Measurements from ENCODE around the gene CEMP1.

CEMP1 gene

DNA sequence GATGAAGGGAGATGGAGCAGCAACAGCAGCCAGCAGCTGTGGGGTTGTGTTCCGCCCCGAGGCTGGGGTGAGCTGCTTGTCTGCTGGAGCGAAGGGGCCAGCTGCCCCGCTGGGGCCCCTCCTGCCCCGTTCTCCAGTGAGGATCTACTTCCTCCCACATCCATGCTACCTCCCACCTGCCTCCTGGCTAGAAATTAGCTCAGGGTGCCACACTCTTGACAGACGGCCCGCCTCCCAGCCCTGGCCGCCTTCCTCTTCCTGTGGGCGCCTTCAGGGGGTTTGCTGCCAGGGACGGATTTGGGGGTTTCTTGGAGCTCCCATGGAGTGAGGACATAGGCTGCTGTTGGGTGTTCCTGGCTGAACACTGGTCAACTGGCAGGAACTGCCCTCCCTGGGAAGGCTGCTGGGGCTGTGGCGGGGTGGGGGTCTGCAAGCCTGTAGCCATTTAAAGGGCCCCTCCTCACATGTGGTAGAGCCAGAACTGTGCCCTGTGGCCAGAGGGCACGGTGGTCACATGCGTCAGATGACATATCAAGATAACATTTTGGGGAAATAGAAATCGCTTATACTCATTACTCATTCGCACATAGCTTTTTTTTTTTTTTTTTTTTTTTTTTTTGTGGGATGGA, 43.2 kb downstream of the CEMP1 start:
- H3K4me3 ChIP-seq (ENCODE audit: low read depth, low read length): no peak overlapping the region
- no peaks in the 10 kb centered on the region for H3K4me1 ChIP-seq (ENCODE audit: control insufficient read depth, insufficient read depth, low read length)
- no peaks in the 10 kb centered on the region for H3K27me3 ChIP-seq (ENCODE audit: control insufficient read depth, insufficient read depth, low read length)
- no peak overlapping the region for H3K27ac ChIP-seq (ENCODE audit: low read depth, low read length)
- H3K36me3 ChIP-seq (ENCODE audit: control insufficient read depth, insufficient read depth, low read length): no peaks in the 10 kb centered on the region
- H3K9ac ChIP-seq (ENCODE audit: low read depth, low read length): no peak overlapping the region
- no peaks in the 10 kb centered on the region for H3K9me3 ChIP-seq (ENCODE audit: control insufficient read depth, insufficient read depth, low read length)

DNA sequence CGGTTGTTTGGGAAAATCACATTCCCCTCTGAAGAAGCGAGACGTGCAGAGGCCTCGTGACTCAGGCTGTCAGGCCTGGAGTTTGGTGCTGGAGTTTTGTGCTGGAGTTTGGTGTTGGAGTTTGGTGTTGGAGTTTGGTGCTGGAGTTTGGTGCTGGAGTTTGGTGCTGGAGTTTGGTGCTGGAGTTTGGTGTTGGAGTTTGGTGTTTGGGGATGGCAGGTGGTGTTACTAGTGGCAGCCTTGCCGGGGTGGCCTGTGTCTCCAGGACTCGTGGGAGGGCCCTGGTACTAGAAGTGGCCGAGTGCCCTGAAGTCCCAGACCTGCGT, 43.7 kb downstream of the CEMP1 start:
- H3K9ac ChIP-seq (ENCODE audit: low read depth, low read length): no peak overlapping the region
- H3K9me3 ChIP-seq (ENCODE audit: control insufficient read depth, insufficient read depth, low read length): no peaks in the 10 kb centered on the region
- H3K36me3 ChIP-seq (ENCODE audit: control insufficient read depth, insufficient read depth, low read length): no peaks in the 10 kb centered on the region
- H3K27me3 ChIP-seq (ENCODE audit: control insufficient read depth, insufficient read depth, low read length): no peaks in the 10 kb centered on the region
- no peaks in the 10 kb centered on the region for H3K4me1 ChIP-seq (ENCODE audit: control insufficient read depth, insufficient read depth, low read length)
- H3K4me3 ChIP-seq (ENCODE audit: low read depth, low read length): no peak overlapping the region
- no peak overlapping the region for H3K27ac ChIP-seq (ENCODE audit: low read depth, low read length)

DNA sequence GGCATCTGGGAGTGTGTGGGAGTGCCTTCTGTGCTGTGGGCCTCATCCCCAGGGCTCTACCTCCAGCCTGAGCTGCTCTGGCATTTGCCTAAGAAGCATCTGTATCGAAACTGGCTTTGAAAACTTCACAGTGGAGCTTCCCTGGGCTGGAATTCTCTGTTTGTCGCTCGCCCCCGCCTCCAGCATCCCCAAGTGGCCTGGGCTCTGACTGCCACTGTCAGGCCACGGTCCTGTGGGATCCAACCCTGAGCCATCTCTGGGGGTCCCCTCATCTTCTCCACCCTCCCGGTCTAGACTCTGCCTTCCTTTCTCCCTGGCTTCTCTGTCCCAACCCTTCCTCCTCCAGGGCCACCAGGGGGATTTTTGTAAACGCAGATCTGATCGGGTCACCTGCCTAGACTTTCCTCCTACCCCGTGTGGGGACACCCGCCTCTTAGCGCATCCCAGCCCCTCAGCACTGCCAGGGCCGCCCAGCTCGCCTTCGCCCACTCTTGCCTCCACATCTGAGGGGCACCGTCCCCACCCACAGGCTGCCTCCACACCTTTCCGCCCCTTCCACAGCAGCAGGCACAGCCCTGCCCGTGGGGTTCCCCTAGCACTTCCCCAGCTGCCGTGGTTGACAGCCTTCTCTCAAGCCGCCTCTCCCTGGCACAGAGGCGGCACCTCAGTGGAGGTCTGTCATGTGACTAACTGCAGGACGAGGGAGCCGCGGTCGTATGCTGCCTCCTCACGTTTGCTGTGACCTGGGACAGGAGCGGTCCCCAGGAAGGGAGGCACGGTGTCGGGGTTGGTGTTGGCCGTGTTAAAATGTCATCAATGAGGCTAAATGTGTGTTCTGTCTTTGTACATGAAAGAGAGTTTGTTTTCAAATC, 44.3 kb downstream of the CEMP1 start:
- Histone ChIP-seq H3K27me3 (ENCODE audit: control insufficient read depth, insufficient read depth, low read length) (no peaks in the 10 kb centered on the region), H3K4me1 (ENCODE audit: control insufficient read depth, insufficient read depth, low read length) (no peaks in the 10 kb centered on the region), H3K36me3 (ENCODE audit: control insufficient read depth, insufficient read depth, low read length) (no peaks in the 10 kb centered on the region), H3K9me3 (ENCODE audit: control insufficient read depth, insufficient read depth, low read length) (no peaks in the 10 kb centered on the region), H3K9ac (ENCODE audit: low read depth, low read length) (no peak overlapping the region), H3K4me3 (ENCODE audit: low read depth, low read length) (no peak overlapping the region), H3K27ac (ENCODE audit: low read depth, low read length) (no peak overlapping the region)

DNA sequence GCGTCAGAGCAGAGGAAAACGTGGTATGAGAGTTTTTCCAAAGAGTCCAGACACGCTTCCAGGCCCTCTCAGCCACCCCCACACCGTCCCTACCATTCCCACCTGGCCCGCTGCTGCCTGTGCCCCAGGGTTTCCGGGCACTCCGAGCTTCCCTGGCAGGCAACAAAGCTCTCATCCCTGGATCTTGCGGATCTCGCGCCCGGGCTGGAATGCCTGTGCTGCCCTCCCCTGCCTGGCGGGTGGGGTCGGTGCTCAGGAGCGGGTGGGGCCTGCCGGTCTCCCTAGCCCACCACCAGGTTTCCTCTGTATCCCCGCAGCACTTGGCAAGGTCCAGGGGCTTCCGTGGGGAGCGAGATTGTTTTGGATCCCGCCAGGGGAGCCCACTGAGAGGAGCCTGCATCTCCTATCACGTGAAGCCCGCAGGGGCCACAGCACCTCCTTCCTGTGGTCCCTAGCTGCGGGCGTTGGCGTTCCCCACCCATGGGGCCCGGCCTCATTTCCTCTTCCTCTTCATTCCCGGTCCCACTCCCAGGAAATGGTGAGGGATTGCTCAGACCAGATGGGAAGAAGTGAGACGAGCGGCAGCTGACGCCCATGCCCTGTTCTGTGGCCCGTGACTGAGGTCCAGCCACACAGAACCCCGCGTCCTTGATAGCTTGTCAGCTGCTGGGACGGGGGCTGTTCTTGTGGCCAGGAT, 45.2 kb downstream of the CEMP1 start:
- Histone ChIP-seq H3K4me3 (ENCODE audit: low read depth, low read length) (no peak overlapping the region), H3K27ac (ENCODE audit: low read depth, low read length) (no peak overlapping the region), H3K9ac (ENCODE audit: low read depth, low read length) (no peak overlapping the region), H3K9me3 (ENCODE audit: control insufficient read depth, insufficient read depth, low read length) (no peaks in the 10 kb centered on the region), H3K27me3 (ENCODE audit: control insufficient read depth, insufficient read depth, low read length) (no peaks in the 10 kb centered on the region), H3K4me1 (ENCODE audit: control insufficient read depth, insufficient read depth, low read length) (no peaks in the 10 kb centered on the region), H3K36me3 (ENCODE audit: control insufficient read depth, insufficient read depth, low read length) (no peaks in the 10 kb centered on the region)

DNA sequence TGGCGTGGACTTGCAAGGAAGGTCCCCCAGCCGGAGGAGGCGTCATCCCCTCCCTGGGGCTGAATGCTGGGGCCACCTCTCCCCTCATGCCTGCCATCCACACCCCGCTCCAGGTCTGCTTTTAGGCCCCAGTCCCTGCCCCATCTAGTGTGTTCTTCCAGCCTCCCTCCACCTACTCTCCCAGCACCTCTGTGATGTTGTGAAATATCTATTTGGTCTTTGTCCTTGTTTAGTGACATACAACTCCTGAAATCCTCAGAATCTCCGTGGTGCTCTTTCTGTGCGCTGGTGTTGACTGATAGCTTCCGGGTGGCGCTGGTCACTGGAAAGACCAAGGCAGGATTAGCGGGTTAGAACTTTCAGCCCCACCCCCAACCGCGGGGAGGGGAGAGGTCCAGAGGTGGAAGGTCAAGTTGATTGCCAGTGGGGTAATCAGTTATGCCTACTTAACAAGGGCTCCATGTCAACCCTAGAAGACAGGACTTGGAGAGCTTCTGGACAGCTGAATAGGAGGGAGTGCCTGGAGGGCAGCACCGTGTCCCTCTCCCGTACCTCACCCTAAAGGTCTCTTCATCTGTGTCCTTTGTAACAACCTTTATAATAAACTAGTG, 46.2 kb downstream of the CEMP1 start:
- Histone ChIP-seq H3K4me1 (ENCODE audit: control insufficient read depth, insufficient read depth, low read length) (no peaks in the 10 kb centered on the region), H3K9me3 (ENCODE audit: control insufficient read depth, insufficient read depth, low read length) (no peaks in the 10 kb centered on the region), H3K9ac (ENCODE audit: low read depth, low read length) (no peak overlapping the region), H3K27me3 (ENCODE audit: control insufficient read depth, insufficient read depth, low read length) (no peaks in the 10 kb centered on the region), H3K27ac (ENCODE audit: low read depth, low read length) (no peak overlapping the region), H3K36me3 (ENCODE audit: control insufficient read depth, insufficient read depth, low read length) (no peaks in the 10 kb centered on the region), H3K4me3 (ENCODE audit: low read depth, low read length) (no peak overlapping the region)

DNA sequence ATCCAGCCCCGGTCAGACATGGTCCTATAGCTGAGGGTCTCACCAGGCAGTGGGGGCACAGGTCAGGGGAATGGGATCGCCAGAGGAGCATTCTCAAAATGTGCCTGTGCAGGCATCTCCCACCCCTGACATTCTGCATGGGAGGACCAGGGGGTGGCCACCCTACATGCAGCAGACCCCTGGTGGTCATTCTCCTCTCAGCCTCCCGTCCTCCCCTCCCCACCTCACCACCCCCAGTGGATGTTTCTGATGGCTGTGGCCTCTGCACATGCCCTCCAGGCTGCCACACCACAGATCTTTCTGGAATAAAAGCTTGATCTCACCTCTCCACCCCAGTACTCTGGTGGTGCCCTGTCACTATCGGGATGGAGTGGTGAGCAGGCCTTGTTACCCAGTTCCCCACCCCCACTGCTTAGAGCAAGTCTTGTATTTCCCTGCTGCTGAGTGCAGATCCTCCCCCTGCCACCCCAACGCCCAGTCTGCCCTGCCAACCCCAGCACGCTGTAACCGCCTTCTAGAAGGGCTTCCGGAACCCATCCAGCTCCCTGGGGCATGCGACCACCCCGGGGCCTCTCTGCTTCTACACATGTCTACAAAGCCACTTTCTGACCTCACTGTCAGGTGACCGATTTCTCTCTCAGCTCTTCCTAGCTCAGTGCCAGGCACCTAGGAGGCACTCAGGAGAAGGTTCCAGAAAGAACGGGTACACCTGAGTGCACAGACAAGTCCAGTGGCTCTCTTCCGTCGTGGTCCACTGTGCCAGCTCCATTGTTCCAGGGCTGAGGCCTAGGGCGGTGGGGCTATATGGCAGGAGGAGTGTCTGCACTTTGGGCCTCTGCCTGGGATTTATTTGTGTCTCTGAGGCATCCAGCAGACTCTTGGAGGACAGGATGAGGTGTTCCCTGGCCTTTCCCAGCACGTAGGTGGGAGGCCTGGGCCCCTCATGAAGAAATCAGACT, 47.0 kb downstream of the CEMP1 start:
- no peaks in the 10 kb centered on the region for H3K4me1 ChIP-seq (ENCODE audit: control insufficient read depth, insufficient read depth, low read length)
- H3K27ac ChIP-seq (ENCODE audit: low read depth, low read length): no peak overlapping the region
- no peaks in the 10 kb centered on the region for H3K36me3 ChIP-seq (ENCODE audit: control insufficient read depth, insufficient read depth, low read length)
- H3K4me3 ChIP-seq (ENCODE audit: low read depth, low read length): no peak overlapping the region
- no peak overlapping the region for H3K9ac ChIP-seq (ENCODE audit: low read depth, low read length)
- H3K9me3 ChIP-seq (ENCODE audit: control insufficient read depth, insufficient read depth, low read length): no peaks in the 10 kb centered on the region
- H3K27me3 ChIP-seq (ENCODE audit: control insufficient read depth, insufficient read depth, low read length): no peaks in the 10 kb centered on the region

DNA sequence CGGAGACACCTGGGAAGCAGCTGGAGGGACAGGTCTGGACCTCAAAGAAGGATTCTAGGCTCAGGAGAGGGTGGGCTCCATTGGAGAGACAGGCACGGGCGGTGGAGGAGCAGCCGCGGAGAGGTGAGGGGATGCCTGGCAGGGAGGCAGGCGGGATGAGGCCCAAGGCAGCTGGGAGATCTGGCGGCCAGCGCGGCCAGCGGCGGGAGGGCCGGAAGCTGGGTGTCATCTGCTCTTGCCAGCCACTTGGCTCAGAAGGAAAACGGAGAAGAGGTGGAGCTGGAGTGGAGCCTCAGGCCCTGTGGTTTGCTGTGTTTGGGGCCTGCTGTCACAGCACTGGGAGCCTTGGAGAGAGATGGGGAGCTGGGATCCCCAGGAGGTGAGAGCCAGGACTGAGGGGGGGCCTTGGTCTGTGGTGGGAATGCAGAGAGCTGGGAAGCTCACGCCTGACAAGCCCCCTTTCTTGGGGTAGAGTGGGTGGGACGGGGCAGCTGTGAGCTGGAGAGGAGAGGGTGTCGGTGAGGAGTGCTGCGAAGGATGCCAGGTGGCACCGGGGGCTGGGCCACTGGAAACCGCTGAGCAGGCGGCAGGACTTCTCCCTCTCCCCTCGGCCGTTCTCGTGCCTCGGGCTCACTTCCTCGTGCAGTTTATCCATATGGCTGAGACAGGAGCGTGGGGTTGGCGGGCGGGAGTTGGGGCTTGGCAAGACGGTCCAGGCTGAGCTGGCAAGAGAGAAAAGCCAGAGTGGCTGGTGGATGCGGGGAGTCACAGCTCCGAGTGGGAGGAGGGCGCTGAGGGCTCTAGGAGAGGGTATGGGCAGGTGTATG, 48.3 kb downstream of the CEMP1 start:
- Histone ChIP-seq H3K4me1 (ENCODE audit: control insufficient read depth, insufficient read depth, low read length) (no peaks in the 10 kb centered on the region), H3K27me3 (ENCODE audit: control insufficient read depth, insufficient read depth, low read length) (no peaks in the 10 kb centered on the region), H3K9ac (ENCODE audit: low read depth, low read length) (no peak overlapping the region), H3K36me3 (ENCODE audit: control insufficient read depth, insufficient read depth, low read length) (no peaks in the 10 kb centered on the region), H3K4me3 (ENCODE audit: low read depth, low read length) (no peak overlapping the region), H3K9me3 (ENCODE audit: control insufficient read depth, insufficient read depth, low read length) (no peaks in the 10 kb centered on the region), H3K27ac (ENCODE audit: low read depth, low read length) (no peak overlapping the region)

DNA sequence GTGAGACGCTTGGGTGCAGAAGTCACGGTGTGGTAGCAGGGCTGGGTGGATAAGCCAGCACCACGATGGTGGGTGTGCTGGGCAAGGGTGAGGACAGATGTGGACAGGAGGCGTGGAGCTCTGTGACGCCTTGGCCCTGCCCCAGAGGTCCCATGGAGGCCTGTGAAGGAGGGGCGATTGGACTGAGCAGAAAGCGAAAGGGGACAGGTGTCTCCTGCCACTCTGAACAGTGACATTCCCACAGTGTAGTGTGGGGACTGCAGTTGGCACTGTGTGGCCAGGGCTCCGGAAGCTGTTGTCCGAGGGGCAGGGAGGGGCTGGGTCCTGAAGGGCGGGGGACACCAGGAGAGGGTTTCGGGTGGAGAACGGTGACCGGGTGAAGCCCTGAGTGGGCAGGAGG, 49.0 kb downstream of the CEMP1 start:
- Histone ChIP-seq H3K4me3 (ENCODE audit: low read depth, low read length) (no peak overlapping the region), H3K27ac (ENCODE audit: low read depth, low read length) (no peak overlapping the region), H3K36me3 (ENCODE audit: control insufficient read depth, insufficient read depth, low read length) (no peaks in the 10 kb centered on the region), H3K9ac (ENCODE audit: low read depth, low read length) (no peak overlapping the region), H3K4me1 (ENCODE audit: control insufficient read depth, insufficient read depth, low read length) (no peaks in the 10 kb centered on the region), H3K9me3 (ENCODE audit: control insufficient read depth, insufficient read depth, low read length) (no peaks in the 10 kb centered on the region), H3K27me3 (ENCODE audit: control insufficient read depth, insufficient read depth, low read length) (no peaks in the 10 kb centered on the region)

DNA sequence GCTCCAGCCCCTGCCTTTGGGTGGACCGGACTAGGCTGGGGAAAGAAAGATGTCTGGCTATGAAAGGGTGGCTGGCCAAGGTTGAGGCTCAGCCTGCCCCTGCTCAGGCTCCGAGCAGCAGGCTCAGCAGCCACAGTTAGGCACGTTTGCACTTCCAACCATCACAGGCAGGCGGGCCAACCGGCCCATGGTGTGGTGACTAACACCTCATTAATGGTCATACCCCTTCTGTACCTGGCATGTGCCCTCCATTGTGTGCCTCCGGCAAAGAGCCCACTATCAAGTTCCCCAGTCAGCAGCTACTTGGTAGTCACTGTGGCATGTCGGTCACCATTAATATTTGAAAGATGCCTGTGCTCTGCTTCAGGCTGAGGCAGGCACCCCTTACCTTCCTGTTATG, 49.5 kb downstream of the CEMP1 start:
- H3K27me3 ChIP-seq (ENCODE audit: control insufficient read depth, insufficient read depth, low read length): no peaks in the 10 kb centered on the region
- no peak overlapping the region for H3K9ac ChIP-seq (ENCODE audit: low read depth, low read length)
- H3K4me3 ChIP-seq (ENCODE audit: low read depth, low read length): no peak overlapping the region
- no peaks in the 10 kb centered on the region for H3K36me3 ChIP-seq (ENCODE audit: control insufficient read depth, insufficient read depth, low read length)
- no peaks in the 10 kb centered on the region for H3K9me3 ChIP-seq (ENCODE audit: control insufficient read depth, insufficient read depth, low read length)
- no peak overlapping the region for H3K27ac ChIP-seq (ENCODE audit: low read depth, low read length)
- H3K4me1 ChIP-seq (ENCODE audit: control insufficient read depth, insufficient read depth, low read length): no peaks in the 10 kb centered on the region

DNA sequence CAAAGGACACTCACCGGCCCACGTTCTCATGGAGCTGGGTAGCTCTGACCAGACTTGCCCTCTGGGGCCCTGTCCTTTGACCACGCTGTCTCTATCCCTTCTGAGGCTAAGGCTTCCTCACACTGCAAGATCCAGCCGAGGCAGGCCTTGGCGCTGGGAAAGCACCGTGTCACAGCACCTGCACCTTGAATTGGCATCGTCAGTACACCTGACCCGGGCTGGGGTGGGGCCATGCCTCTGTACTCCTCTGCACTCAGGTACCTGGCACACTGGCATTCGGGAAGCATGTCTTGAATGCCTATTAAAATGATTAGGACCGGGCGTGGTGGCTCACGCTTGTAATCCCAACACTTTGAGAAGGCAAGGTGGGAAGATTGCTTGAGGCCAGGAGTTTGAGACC, 50.3 kb downstream of the CEMP1 start:
- H3K9ac ChIP-seq (ENCODE audit: low read depth, low read length): no peak overlapping the region
- no peaks in the 10 kb centered on the region for H3K9me3 ChIP-seq (ENCODE audit: control insufficient read depth, insufficient read depth, low read length)
- no peaks in the 10 kb centered on the region for H3K36me3 ChIP-seq (ENCODE audit: control insufficient read depth, insufficient read depth, low read length)
- H3K27ac ChIP-seq (ENCODE audit: low read depth, low read length): no peak overlapping the region
- 0 out of 2 replicates have a peak, but pooled peaks cover 4% of the 10 kb centered on the region for H3K27me3 ChIP-seq (ENCODE audit: control insufficient read depth, insufficient read depth, low read length)
- peaks cover under 1% of the 10 kb centered on the region; the same call in 1 of the 2 replicates for H3K4me1 ChIP-seq (ENCODE audit: control insufficient read depth, insufficient read depth, low read length)
- no peak overlapping the region for H3K4me3 ChIP-seq (ENCODE audit: low read depth, low read length)
